IMR-90 (cell line): ENCODE results near the gene NDUFS7. TPM values are rescaled to one million over a fixed set of nuclear protein-coding genes. Genes with fewer than 3 reads are reported as not detected.
A peak's percentile ranks its signal among the peaks of the same experiment; 100 is the strongest.

ENCODE experiments used
- ATAC-seq: fragments of 200-7000 bp; cut with Tn5 transposase; 2 replicates; pipeline ENCODE4 v1.9.1; 2020; ENCODE audit warnings: low read depth, mild to moderate bottlenecking, moderate library complexity
- BruUV-seq: library from RNA; stranded (reverse); fragments of 400-500 nt; replicated peaks from 2 replicates; lab custom pipeline; 2021; lab: Mats Ljungman, UMichigan
- CTCF ChIA-PET: fragments of 300-600 bp; formaldehyde crosslinking; extraction: SDS; loops from one replicate; lab custom pipeline; 2021; ENCODE audit warnings: antibody characterized with exemption; lab: Yijun Ruan, JAX
- POLR2A ChIA-PET: fragments of 300-600 bp; sonication (Branson Sonifier 250); formaldehyde crosslinking; loops from one replicate; lab custom pipeline; 2022; ENCODE audit warnings: antibody characterized with exemption; ENCODE audit not compliant: unreplicated experiment; lab: Charles Lee
- DNase-seq: peaks from one replicate; pipeline ENCODE4 v3.0.0; 2013
- H2AFZ ChIP-seq: replicated peaks from 2 replicates; pipeline ENCODE3; 2013; ENCODE audit warnings: low read length, mild to moderate bottlenecking; ENCODE audit not compliant: poor library complexity
- H2AK5ac ChIP-seq: 2 replicates; pipeline ENCODE4 v1.6.1; 2013; ENCODE audit warnings: low read depth, low read length, inconsistent platforms
- H2AK9ac ChIP-seq: replicated peaks from 2 replicates; pipeline ENCODE3; 2013; ENCODE audit warnings: mild to moderate bottlenecking, low read depth, low read length, moderate library complexity; ENCODE audit not compliant: poor library complexity
- H2BK120ac ChIP-seq: 2 replicates; pipeline ENCODE4 v1.6.1; 2013; ENCODE audit warnings: low read depth, low read length, inconsistent platforms
- H2BK15ac ChIP-seq: 3 replicates; pipeline ENCODE4 v1.6.1; 2013; ENCODE audit warnings: low read depth, low read length, inconsistent platforms
- H2BK20ac ChIP-seq: 2 replicates; pipeline ENCODE4 v1.6.1; 2013; ENCODE audit warnings: low read depth, mild to moderate bottlenecking, inconsistent platforms, low read length, moderate library complexity
- H2BK5ac ChIP-seq: 2 replicates; pipeline ENCODE4 v1.6.1; 2013; ENCODE audit warnings: mild to moderate bottlenecking, low read depth, low read length, inconsistent platforms; ENCODE audit not compliant: poor library complexity, severe bottlenecking
- H3K14ac ChIP-seq: replicated peaks from 2 replicates; pipeline ENCODE4 v1.6.1; 2013; ENCODE audit warnings: low read depth, low read length, inconsistent platforms
- H3K18ac ChIP-seq: 2 replicates; pipeline ENCODE4 v1.6.1; 2013; ENCODE audit warnings: low read depth, low read length, control low read depth
- H3K23ac ChIP-seq: 2 replicates; pipeline ENCODE4 v1.6.1; 2013; ENCODE audit warnings: low read depth, low read length, inconsistent platforms
- H3K27ac ChIP-seq: 2 replicates; pipeline ENCODE4 v1.5.1; 2013; ENCODE audit warnings: mild to moderate bottlenecking, control low read depth, low read length; ENCODE audit not compliant: insufficient read depth
- H3K27me3 ChIP-seq: 2 replicates; pipeline ENCODE4 v1.6.1; 2013; ENCODE audit warnings: low read length; ENCODE audit not compliant: control insufficient read depth, insufficient read depth
- H3K36me3 ChIP-seq: 2 replicates; pipeline ENCODE4 v1.6.1; 2013; ENCODE audit warnings: low read length, mixed read lengths; ENCODE audit not compliant: control insufficient read depth, insufficient read depth
- H3K4ac ChIP-seq: 2 replicates; pipeline ENCODE4 v1.6.1; 2013; ENCODE audit warnings: low read depth, low read length, inconsistent platforms
- H3K4me1 ChIP-seq: 2 replicates; pipeline ENCODE4 v1.6.1; 2013; ENCODE audit warnings: low read length, mixed read lengths; ENCODE audit not compliant: control insufficient read depth, insufficient read depth
- H3K4me2 ChIP-seq: 2 replicates; pipeline ENCODE4 v1.6.1; 2013; ENCODE audit warnings: low read depth, mild to moderate bottlenecking, control low read depth, low read length, moderate library complexity
- H3K4me3 ChIP-seq: 2 replicates; pipeline ENCODE4 v1.5.1; 2013; ENCODE audit warnings: low read depth, mild to moderate bottlenecking, control low read depth, low read length, moderate library complexity; ENCODE audit not compliant: insufficient read depth
- H3K56ac ChIP-seq: 2 replicates; pipeline ENCODE4 v1.6.1; 2013; ENCODE audit warnings: low read length, inconsistent platforms; ENCODE audit not compliant: insufficient read depth; ENCODE audit errors: extremely low read depth
- H3K79me1 ChIP-seq, 2 experiments: 2 replicates each; pipeline ENCODE4 v1.6.1; 2013; ENCODE audit warnings: low read length in 2 of 2, inconsistent platforms in 1 of 2, low read depth in 1 of 2
- H3K9ac ChIP-seq: 2 replicates; pipeline ENCODE4 v1.6.1; 2013; ENCODE audit warnings: low read depth, low read length, control low read depth
- H3K9me1 ChIP-seq: 2 replicates; pipeline ENCODE4 v1.6.1; 2013; ENCODE audit warnings: low read length, inconsistent platforms; ENCODE audit not compliant: insufficient read depth
- H3K9me3 ChIP-seq: 2 replicates; pipeline ENCODE4 v1.6.1; 2013; ENCODE audit warnings: low read length; ENCODE audit not compliant: control insufficient read depth, insufficient read depth
- H4K20me1 ChIP-seq: 2 replicates; pipeline ENCODE4 v1.6.1; 2013; ENCODE audit warnings: low read length, inconsistent platforms; ENCODE audit not compliant: insufficient read depth
- H4K5ac ChIP-seq: 2 replicates; pipeline ENCODE4 v1.6.1; 2013; ENCODE audit warnings: mild to moderate bottlenecking, low read depth, low read length, control low read depth
- H4K8ac ChIP-seq, 2 experiments: 2 replicates each; pipeline ENCODE4 v1.6.1; 2013; ENCODE audit warnings: low read depth in 2 of 2, low read length in 2 of 2, control low read depth in 1 of 2, inconsistent platforms in 1 of 2
- H4K91ac ChIP-seq: 2 replicates; pipeline ENCODE4 v1.6.1; 2013; ENCODE audit warnings: low read depth, low read length, inconsistent platforms; ENCODE audit not compliant: insufficient read depth
- CEBPB ChIP-seq: IDR thresholded peaks from 2 replicates; pipeline ENCODE4 v1.6.1; 2012; ENCODE audit warnings: low read depth, low read length, improper control_type of control experiment
- CHD1 ChIP-seq: IDR thresholded peaks from 2 replicates; pipeline ENCODE4 v1.6.1; 2012; ENCODE audit warnings: low read depth, low read length, improper control_type of control experiment
- CTCF ChIP-seq: conservative IDR thresholded peaks from 2 replicates; pipeline ENCODE4 v1.5.1; 2012; ENCODE audit warnings: mild to moderate bottlenecking, low read depth, low read length, improper control_type of control experiment
- ELK1 ChIP-seq: fragments of 150-350 bp; IDR thresholded peaks from 2 replicates; pipeline ENCODE4 v1.6.1; 2016; ENCODE audit warnings: low read depth, mild to moderate bottlenecking, low read length, moderate library complexity, borderline replicate concordance
- FOS ChIP-seq: fragments of 150-350 bp; IDR thresholded peaks from 2 replicates; pipeline ENCODE4 v1.6.1; 2016; ENCODE audit warnings: low read depth, low read length
- MAFK ChIP-seq: IDR thresholded peaks from 2 replicates; pipeline ENCODE4 v1.6.1; 2012; ENCODE audit warnings: low read depth, low read length, improper control_type of control experiment
- MAZ ChIP-seq: IDR thresholded peaks from 2 replicates; pipeline ENCODE4 v1.6.1; 2012; ENCODE audit warnings: low read depth, mild to moderate bottlenecking, low read length, improper control_type of control experiment, moderate library complexity, borderline replicate concordance
- NFE2L2 ChIP-seq: fragments of 150-350 bp; IDR thresholded peaks from 2 replicates; pipeline ENCODE4 v1.6.1; 2016; ENCODE audit warnings: low read depth, mild to moderate bottlenecking, low read length
- POLR2A ChIP-seq: IDR thresholded peaks from 2 replicates; pipeline ENCODE4 v1.6.1; 2012; ENCODE audit warnings: mild to moderate bottlenecking, low read depth, low read length
- RCOR1 ChIP-seq: IDR thresholded peaks from 2 replicates; pipeline ENCODE4 v1.6.1; 2012; ENCODE audit warnings: mild to moderate bottlenecking, low read length, improper control_type of control experiment; ENCODE audit not compliant: insufficient replicate concordance
- RFX5 ChIP-seq: IDR thresholded peaks from 2 replicates; pipeline ENCODE4 v1.8.0; 2012; ENCODE audit warnings: low read depth, mild to moderate bottlenecking, low read length, moderate library complexity
- SMC3 ChIP-seq: fragments of 150-350 bp; IDR thresholded peaks from 2 replicates; pipeline ENCODE4 v1.6.1; 2016; ENCODE audit warnings: low read depth, mild to moderate bottlenecking, antibody characterized with exemption, low read length, moderate library complexity
- USF2 ChIP-seq: fragments of 150-350 bp; IDR thresholded peaks from 2 replicates; pipeline ENCODE4 v1.6.1; 2017; ENCODE audit warnings: mild to moderate bottlenecking, antibody characterized with exemption, low read length, low read depth
- WGBS, 2 experiments: methylation state at CpG; one replicate each; pipeline versions ENCODE4 v1.1.5 to v1.1.7; 2013; ENCODE audit warnings: missing lambda C conversion rate in 2 of 2; ENCODE audit not compliant: insufficient read length in 1 of 2; ENCODE audit errors: extremely low coverage in 2 of 2; 5-methylcytosine and 5-hydroxymethylcytosine counted together
- dilution Hi-C: fragments of 300-500 bp; cut with HindIII; formaldehyde crosslinking; loops from one replicate; pipeline ENCODE4 v1.14.3; 2018; ENCODE audit warnings: low sequenced_read_pairs; ENCODE audit not compliant: unreplicated experiment
- in situ Hi-C: fragments of 300-500 bp; cut with MboI; formaldehyde crosslinking; loops from 3 replicates; pipeline ENCODE4 v1.14.3; 2019; ENCODE audit warnings: low sequenced_read_pairs, inconsistent platforms, mixed read lengths
- intact Hi-C: fragments of 100-400 bp; cut with micrococcal nuclease; formaldehyde crosslinking; loops from 2 replicates; pipeline ENCODE4 v1.10.0; 2022
- polyA plus RNA-seq, 3 experiments: library from polyadenylated mRNA; depleted of rRNA; stranded (reverse); fragments of >200 nt; gene quantifications; 2 replicates each; pipeline ENCODE4 v1.2.3, GENCODE V29; 2012; ENCODE audit warnings: low replicate concordance in 1 of 3
- total RNA-seq: library from RNA; depleted of rRNA; stranded (reverse); fragments of >200 nt; gene quantifications from 2 replicates; pipeline ENCODE4 v1.2.3, GENCODE V29; 2012

NDUFS7 gene
- total and polyA plus RNA-seq, 2 of the 4 experiments (the other 2 are of a cell fraction), result 60.8 to 136 TPM

- BruUV-seq, result no TSS peak
- Histone ChIP-seq H3K14ac (no peak overlapping the region), H2BK15ac (no peak overlapping the region), H3K4me1 (no peaks in the 10 kb centered on the region), H3K9me1 (peaks cover 4% of the 10 kb centered on the region; the same call in 1 of the 2 replicates), H2BK120ac (no peak overlapping the region), H3K23ac (no peak overlapping the region), H2BK5ac (no peak overlapping the region), H3K79me1 (peaks cover 9 to 47% of the 10 kb centered on the region in 2 experiments; a peak in 3 of 4 replicates), H4K5ac (no peak overlapping the region), H3K18ac (no peak overlapping the region), H4K91ac (no peak overlapping the region), H3K4me3 (peak overlapping the region; percentile 58), H3K9me3 (no peaks in the 10 kb centered on the region), H2AFZ (no peak overlapping the region), H3K27me3 (no peaks in the 10 kb centered on the region), H2BK20ac (no peak overlapping the region), H2AK5ac (no peak overlapping the region), H3K27ac (no peak overlapping the region; the same call in 1 of the 2 replicates), H3K56ac (0 out of 2 replicates have a peak overlapping the region, but pooled peaks have one; percentile 2), H4K20me1 (peaks cover 9% of the 10 kb centered on the region), H3K9ac (peak overlapping the region; percentile 76), H3K4ac (no peak overlapping the region), H3K36me3 (peaks cover 12% of the 10 kb centered on the region), H2AK9ac (peak overlapping the region; percentile 89), H4K8ac (peak overlapping the region; percentile 67 to 73; a peak in 1 of 4 replicates), H3K4me2 (peak overlapping the region; percentile 84)
- dilution Hi-C loops, result no loop called here
- ChIA-PET POLR2A (no interaction called here), CTCF (interaction anchor here (0.9 kb wide), 1 partner anchor 132 kb away, joined by 3 read pairs; no protein-coding TSS in a partner anchor)
- no peak for ATAC-seq
- TF ChIP-seq MAZ (no peak), NFE2L2 (no peak), ELK1 (no peak), CEBPB (no peak), CHD1 (no peak), FOS (no peak), SMC3 (no peak), CTCF (no peak), RFX5 (no peak), POLR2A (no peak), MAFK (no peak), USF2 (no peak), RCOR1 (no peak)
- no peak for DNase-seq
- in situ Hi-C loops, result no loop called here
- intact Hi-C loops, result no loop called here
- 36% methylated on average over 8 of the region's 17 CpGs; no CpG with 5 or more reads in 1 of the 2 experiments for WGBS, 2 experiments
These were observed 887 bp downstream of the NDUFS7 start for GRCh38 chr19:1384478-1385110.
